ENCODE results near the gene TERT.

Gene TERT

DNA sequence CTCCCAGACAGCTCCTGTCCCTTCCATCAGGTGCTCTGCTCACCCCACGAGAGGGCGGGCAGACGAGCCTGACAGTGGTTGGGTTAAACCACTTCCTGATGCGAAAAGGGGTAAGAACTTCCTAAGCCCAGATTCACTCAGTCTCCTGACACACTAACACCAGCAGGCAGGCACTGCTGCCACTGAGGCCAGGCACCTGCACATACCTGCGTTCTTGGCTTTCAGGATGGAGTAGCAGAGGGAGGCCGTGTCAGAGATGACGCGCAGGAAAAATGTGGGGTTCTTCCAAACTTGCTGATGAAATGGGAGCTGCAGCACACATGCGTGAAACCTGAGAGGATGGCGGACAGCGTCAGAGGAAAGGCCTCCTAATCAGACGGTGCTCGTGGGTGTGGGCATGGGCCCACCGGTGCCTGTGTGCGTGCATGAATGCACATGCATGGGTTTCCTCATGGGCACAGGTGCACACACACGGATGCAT is 39.7 kb downstream of the TERT start:
- no peak for DNase-seq

DNA sequence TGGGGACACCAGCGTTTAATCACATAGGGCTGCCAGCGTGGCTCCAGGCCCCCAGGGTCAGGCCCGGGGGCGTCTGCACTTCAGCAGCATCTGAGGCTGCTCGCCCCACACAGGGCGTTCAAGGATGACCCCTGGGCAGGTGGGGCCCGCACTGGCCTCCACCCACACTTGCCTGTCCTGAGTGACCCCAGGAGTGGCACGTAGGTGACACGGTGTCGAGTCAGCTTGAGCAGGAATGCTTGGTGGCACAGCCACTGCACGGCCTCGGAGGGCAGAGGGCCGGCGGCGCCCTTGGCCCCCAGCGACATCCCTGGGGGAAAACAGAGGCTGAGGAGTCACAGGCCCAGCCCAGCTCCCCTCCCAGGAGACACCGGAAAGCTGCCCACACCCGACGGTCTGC is 40.7 kb downstream of the TERT start:
- DNase-seq: no peak

DNA sequence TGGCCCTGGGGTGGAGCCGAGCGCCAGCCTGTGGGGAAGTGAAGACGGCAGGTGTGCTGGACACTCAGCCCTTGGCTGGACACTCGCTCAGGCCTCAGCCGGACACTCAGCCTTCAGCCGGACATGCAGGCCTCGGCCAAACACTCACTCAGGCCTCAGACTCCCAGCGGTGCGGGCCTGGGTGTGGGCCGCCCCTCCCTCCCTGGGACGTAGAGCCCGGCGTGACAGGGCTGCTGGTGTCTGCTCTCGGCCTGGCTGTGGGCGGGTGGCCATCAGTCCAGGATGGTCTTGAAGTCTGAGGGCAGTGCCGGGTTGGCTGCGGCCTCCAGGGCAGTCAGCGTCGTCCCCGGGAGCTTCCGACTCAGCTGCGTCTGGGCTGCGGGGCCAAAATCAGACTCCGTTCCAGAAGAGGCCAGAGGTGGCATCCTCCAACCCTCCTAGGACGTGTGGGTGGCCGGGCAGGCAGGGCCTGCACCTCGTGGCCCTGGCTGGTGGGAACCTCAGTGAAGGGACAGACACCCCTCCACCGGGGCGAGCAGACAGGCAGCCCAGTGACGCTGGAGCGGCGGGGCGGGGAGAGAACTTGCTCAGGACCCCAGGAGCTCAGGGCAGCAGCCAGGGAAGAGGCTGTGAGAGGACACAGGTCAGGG is 41.3 kb downstream of the TERT start:
- DNase-seq: no peak

DNA sequence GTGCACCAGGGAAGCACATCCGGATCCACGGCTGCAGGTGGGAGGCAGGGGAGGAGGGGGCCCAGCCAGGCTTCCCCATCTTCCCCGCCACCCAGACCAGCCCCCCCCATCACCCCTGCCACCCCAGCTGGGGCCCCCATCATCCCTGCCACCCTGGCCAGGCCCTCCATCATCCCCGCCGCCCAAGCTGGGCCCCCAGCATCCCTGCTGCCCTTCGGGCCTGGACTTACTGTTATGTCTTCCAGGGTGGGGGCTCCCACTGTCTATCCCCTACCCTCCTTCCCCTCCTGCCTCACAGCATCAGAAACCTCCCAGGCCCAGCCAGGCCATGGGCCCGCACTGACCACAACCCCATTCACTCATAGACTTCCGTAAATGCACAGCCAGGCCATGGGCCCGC is 42.2 kb downstream of the TERT start:
- no peak for DNase-seq

DNA sequence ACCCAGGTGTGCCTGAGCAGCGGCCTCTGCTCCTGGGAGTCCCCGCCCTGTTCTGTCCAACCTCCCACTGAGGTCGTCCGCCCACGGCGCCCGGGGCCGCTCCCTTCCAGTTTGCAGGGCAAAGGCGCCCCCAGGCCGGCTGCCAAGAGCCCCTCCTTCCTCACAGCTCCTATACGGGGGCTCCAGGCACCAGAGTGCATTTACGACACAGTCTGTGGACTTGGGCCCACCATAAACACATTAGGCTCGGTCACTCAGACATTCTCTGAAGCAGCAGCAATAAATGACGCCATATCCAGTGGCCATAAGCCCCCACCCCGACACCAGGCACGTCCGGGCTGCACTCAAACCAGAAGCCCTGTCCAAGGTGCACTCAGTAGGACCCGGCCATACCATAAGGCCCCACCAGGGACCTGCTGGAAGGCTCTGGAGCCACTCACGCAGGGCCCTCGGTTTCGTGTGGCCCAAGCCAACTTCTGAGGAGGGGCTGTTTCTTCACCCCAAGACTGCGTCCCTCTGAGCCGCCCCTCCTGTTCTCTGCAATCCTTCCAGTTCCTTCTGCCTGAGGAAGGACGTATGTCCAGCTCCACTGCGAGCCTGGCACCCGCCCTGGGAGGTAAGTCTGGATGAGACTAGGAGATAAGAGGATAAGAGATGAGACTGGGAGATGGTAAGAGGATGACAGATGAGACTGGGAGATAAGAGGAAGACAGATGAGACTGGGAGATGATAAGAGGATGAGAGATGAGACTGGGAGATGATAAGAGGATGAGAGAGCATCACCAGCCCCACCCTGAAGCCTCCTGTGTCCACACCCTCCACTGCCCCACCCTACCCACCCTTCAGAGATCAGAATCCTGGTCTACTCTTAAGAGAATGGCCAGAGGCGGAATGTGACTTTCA is 42.9 kb downstream of the TERT start:
- no peak for DNase-seq

DNA sequence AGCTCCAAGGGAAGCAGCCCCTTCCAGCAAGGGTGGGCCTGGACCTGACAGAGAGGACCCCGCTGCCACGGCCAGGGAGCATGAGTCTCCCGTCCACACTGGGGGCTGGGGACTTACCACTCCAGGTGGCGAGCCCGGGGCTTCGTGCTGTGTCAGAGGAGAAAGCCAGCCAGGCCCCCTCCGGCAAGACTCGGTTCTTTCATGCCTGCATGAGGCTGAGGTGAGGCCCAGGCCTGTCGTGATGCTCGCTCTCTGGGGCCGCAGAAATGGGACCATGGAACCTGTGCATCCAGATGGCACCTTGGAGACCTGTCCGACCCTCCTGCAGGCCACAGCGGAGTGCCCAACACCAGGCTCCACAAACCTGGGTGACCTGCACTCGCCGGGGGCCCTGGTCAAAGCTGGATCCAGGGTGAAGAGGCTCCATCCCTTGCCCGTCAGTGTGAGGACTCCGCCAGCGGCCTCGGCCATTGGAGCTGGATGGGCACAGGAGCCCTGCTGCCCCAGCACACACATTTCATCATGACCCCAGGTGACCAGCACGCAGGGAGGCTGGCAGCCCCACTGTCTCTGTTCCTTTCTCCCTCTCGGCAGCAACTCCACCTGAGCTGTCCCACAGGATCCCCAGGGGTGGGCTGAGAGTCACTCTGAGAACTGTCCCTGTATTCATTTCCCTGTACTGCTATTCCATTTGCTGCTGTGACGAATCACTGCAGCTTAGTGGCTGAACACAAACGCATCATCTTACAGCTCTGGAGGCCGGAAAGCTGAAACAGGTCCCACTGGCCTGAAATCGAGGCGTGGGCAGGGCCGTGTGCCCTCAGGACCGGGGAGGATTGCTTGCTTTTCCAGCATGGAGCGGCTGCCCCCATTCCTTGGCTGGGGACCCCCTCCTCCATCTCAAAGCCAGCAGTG is 45.2 kb downstream of the TERT start:
- DNase-seq: no peak

DNA sequence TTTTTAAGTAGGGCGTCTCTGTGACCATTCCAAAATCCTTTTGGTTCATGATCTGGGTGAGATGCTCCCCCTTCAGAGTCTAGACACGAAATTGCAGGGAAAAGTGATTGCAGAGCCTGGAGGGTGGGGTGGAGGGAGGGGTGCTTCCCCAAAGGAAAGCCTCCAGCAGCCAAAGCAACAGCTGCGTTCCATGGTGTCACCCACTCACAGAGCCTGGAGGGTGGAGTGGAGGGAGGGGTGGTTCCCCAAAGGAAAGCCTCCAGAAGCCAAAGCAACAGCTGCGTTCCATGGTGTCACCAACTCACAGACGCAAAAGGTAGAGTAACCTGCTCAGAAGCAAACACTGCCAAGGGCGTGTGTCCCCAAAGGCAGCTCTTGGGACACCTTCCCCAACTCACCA is 47.1 kb downstream of the TERT start:
- DNase-seq: no peak

DNA sequence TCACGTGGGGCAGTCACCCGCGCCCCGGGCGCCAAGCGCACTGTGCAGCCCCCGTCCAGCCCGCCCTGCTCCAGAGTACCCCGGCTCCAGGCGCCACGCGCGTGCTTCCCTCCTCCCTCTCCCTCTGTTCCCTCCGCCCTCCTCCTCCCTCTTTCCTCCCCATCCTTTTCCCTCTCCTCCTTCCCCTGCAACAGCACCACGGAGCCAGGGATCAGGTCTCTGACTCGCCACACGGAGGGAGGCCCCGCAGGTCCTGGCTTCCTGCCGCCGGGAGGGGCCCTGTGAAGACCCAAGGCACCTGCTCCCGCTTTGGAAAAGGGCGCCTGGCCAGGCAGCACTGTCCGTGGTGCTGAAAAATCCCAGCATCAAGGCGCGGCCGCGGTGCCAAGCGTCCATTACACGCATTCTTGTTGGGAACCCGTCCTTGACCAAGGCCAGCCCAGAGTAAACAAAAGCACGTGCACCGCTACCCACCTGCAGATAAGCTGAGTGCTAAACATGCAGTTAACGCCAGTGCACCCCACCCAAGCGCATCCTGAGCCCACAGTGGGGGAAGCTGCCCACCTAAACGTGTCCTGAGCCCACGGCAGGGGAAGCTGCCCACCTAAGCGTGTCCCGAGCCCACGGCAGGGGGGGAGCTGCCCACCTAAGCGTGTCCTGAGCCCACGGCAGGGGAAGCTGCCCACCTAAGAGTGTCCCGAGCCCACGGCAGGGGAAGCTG is 48.0 kb downstream of the TERT start:
- peak; percentile 61 for DNase-seq

DNA sequence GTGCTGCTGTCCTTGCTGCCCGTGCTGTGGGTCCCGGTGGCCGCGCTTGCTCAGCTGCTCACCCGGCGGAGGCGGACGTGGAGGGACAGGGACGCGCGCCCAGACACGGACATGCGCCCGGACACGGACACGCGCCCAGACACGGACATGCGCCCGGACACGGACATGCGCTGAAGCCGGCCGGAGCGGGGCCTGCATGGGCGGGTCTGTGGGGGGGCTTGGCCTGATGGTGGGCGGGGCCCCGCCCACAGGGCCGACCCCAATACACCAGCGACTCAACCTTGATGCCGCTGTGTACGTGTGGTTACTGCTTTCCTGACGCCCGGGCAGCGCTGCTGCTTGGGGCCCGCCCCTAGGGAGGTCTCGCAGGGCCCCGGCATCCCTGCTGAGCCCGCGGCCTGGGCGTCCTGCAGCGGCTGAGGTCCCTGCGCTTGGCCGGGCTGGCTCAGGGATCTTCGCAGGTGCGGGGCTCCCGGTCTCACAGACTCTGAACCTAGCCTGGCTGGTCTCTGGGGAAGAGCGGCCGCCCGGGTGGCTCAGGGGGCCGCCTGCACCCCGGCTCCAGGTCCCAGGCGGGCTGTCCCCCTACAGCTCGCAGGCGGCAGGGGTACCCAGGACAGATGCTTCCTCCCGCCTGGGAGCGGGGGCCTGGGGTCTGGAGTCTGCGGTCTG is 48.8 kb downstream of the TERT start:
- no peak for DNase-seq

DNA sequence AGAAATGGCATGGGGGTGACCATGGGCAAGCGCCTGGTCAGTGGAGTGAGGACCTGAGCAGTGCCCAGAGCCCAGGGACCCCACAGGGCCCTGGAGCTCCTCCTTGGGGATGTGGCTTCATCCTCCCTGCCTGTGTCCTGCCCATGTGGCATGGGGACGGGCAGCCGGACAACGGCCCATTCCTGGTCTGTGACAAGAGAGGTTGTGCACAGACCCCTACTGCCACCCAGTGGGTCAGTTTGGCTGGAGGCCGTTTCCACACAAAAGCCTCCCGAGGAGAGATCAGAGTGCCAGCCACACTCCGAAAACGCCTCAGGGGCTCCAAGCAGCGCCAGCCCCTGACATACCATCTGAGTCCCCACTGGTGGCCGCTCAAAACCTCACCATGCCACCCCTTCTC is 49.9 kb downstream of the TERT start:
- no peak for DNase-seq

DNA sequence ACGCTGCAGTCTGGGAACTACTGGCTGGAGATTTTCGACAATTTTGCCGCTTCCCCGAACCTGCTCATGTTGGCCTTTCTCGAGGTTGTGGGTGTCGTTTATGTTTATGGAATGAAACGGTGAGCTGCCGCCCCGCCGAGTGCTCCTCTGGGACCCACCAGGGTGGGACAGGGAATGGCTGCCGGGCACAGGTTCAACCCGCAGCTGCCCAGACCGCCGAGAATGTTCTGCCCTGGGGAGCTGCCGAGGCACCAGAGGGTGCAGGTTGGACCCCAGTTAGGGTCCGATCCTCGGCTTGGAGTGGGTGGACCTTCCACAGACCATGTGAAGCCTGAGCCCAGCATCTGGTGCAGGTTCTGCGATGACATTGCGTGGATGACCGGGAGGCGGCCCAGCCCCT is 50.6 kb downstream of the TERT start:
- no peak for DNase-seq

DNA sequence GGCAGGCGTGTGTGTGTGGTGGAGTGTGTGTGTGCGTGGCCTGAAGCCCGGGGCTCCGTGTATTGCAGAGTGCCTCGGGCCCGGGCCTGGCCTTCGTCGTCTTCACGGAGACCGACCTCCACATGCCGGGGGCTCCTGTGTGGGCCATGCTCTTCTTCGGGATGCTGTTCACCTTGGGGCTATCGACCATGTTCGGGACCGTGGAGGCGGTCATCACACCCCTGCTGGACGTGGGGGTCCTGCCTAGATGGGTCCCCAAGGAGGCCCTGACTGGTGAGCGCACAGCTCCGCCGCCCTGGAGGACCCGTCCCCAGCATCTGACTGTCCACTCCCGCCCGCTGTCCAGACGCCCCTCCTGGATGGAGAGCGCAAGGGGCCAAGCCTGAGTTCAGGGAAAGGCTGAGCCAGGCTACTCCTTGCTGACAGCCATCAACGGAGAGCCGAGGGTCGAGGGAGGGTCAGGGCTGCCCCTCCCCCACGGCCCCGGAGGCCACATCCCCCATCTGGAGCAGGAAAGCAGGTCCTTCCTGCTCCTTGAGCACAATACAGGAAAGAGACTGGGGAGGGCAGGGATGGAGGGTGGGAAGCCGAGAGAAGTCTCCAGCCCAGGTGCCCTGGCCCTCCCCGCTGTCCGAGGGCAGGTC is 51.3 kb downstream of the TERT start:
- no peak for DNase-seq

DNA sequence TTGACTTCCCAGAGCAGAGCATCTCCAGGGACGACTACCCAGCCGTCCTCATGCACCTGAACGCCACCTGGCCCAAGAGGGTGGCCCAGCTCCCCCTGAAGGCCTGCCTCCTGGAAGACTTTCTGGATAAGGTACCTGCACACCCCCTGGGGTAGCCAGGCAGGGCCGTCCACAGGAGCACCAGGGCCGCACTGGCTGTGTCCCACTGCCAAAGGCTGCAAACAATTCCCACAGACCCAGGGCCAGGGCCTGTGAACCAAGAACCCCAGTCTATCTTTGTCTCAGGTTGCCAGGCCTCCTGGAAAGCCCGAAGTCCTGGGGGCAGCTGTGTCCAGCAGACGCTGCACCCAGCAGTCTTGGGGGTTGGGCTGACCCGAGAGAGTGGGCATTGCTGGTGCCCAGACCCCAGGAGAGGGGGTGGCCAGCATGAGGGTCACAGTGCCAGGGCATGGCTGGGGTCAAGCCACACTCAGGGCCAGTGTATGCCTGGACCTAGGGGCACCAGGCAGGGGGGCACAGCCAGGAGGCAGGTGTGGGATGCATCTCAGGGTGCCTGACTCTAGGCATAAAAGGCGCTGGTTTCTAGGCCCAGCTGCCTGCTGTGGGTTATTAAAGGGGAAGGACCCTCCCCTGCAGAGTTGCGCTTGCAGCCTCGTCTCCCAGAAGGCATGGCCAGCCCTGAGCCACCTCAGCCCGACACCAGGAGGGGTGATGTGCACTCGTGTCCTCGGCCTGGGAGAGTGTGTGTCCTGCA is 52.0 kb downstream of the TERT start:
- DNase-seq: no peak

DNA sequence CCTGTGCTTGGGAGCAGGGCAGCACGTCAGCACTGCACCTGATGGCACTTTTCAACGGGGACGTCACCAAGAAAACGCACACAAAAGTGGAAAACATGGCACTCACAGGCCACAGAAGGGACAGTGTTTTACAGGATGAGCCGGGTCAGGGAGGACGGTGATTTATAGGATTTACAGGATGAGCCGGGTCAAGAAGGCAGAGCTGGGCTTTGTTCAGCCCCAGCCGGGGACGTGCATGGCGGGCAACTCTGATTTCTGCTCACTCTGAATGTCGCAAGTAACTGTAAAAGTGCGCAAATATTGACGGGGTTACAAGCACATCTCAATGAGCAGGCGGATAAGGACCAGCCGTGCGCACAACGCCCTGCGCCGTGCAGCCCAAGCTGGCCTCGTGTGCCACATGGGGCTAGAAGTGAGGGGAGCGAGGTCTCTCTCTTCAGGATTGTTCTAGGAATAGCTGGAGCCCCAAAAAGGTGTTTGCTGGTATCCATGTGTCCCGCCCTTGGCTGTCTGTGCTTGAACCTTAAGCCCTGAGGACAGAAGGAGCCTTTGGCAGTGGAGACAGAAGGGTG is 53.3 kb downstream of the TERT start:
- DNase-seq: no peak

DNA sequence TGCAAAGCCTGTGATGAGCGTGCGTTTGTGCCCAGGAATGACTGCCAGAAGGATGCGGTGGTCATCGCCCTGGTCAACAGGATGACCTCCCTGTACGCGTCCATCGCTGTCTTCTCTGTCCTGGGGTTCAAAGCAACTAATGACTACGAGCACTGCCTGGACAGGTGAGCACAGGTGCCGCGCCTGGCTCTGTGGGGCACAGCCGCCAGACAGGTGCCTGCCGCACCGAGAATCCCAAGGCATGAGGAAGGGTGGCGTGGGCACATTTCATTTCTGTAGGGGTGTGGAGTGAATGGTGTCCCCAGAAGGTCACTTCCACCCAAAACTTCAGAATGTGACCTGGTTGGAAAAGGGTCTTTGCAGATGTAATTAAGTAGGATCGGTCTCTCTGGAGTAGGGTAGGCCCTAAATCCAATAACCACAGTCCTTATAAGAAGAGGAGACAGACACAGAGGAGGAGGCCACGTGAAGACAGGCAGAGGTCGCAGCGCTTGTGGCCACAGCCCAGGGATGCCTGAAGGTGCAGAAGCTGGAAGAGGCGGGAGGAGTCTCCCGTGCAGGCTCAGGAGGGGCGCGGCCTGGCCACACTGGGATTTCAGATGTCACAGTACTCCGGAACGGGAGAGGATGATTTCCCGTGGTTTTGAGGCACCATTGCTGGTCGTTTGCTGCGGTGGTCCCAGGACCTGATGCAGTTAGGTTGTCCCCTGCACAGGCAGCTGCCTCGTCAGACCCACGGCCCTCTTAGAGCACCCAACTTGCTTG is 54.2 kb downstream of the TERT start:
- DNase-seq: no peak

DNA sequence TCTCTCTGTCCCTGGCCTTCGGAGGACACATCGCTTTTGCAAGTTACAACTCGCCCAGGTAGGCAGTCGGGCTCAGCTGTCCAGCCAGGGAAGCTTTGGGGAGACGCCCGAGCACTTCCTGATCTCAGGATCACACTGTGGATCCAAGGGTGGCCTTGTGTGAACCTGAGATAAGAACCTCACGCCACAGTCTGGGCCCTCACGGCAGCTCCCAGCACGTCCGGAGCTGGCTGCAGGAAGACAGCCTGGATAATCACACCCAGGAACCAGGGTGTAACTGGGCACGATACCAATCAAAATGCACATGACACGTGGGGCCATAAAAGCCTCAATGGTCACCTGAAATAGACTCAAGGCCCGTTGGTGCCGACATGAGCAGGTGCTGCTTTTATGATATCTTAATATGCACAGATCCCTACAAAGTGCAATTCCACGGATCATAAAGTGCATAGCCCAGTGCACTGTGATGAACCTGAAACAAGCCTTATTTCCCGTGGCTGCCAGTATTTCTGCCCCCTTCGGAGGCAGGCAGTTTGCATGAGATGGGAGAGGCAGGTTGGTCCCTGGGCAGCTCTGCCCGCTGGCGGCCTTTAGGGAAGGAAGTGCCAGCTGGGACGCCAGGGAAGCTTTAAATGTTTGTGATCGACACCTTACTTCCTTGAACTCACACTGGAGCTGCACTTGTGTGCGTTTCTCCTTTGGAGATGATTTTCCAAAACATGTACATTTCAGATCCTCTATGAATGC is 55.2 kb downstream of the TERT start:
- DNase-seq: no peak

DNA sequence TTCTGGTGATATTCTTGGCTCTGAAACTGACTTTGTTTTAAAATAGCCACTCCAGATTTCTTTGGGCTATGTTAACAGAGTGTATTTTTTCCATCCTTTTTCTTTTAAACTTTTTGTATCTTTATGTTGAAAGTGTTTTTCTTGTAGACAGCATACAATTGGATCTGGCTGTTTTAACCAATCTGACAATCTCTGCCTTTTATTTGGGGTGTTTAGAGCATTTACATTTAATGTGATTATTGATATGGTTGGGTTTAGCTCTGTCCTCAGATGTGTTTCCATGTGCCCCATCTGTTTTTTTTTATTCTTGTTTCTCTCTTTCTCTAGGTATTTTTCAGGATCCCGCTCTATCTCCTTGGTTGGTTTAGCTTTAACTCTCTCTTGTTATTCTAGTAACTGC is 59.0 kb downstream of the TERT start:
- no peak for DNase-seq

DNA sequence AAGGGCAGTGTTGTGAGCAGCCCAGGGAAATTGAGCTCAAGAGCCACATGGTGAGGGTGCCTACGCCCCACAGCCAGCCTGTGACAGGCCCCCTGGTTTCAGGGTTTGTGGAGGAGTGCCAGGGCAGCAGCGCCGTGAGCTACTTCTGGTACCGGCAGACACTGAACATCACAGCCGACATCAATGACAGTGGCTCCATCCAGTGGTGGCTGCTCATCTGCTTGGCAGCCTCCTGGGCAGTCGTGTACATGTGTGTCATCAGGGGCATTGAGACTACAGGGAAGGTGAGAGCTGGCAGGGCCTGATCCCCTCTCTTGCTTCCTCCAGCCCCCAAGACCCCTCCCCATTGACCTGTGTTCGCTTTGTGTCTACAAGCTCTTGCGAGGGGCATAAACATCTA is 59.5 kb downstream of the TERT start:
- no peak for DNase-seq

DNA sequence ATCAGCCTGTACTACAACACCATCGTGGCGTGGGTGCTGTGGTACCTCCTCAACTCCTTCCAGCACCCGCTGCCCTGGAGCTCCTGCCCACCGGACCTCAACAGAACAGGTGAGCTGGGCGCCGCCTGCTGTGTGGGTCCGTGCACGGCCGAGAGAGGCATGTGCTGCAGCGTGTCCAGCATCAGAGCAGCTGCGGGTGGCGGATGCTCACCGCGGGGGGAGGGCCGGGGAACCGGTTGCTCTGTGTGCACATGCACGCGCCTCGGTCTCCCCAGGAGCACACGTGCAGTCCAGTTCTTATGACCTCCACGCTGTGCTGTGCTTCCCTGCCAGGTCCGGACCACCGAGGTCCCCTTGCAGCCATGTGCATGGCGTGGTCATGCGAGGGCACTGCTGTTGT is 62.1 kb downstream of the TERT start:
- no peak for DNase-seq

All from hematopoietic multipotent progenitor cell treated with erythropoietin and hydrocortisone succinate and interleukin-3 and kit ligand, for 4 days (in vitro differentiated cells).